ENCODE measurements around the gene ZNF232.
"Not testable (repeated sequence)": the region's sequence is repeated elsewhere in the genome, so short reads cannot be mapped to it uniquely, and the experiment has no call there.

The ZNF232 gene

DNA sequence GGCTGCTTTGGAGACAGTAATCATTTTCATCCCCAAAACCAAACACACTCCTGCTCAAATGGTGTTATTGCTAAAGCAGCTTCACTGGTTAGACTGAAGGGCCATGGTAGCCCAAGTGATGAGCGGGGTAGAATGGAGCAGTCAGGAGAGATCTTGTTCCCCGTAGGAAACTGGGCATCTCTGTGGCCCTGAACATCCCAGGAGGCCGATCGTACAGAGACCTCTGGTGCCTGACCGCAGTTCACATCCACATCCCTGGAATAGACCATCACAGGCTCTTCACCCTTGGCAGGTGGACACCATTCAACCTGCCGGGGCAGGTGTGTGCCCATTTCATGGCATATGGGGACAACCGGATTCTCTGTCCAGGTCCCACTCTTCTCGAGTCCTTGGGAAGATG is 18.1 kb upstream of the ZNF232 start:
- DNase-seq (ENCODE audit: low read depth), result not testable (repeated sequence)

DNA sequence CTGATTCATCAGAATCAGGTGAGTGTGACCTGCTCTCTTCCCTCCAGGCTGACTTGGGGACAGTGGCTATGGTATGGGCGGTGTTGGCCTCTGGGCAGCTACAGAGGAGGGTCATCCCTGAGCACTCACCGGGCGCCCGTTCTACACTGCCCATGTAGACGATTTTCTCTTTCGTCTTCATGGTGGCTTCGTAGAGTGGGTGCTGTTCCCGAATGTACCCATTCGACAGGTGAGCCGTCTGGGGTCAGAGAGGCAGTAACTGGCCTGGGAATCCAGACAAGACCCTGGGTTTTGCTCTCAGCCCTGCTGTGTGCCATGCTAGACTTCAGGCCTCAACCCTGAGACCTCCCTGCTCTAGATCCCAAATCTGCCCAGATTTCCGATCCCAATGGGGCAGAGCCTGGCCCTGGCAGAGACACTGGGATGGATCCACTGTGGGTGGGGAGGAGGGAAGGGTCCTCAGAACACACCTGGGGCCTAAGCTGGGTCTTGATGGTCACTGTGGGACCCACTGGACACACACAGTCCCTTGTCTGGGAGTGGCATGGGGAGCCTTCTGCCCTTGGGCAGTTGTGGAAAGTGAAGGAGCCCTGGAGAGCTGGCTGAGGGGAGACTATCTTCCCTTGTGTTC is 17.3 kb upstream of the ZNF232 start:
- no peak for DNase-seq (ENCODE audit: low read depth)

DNA sequence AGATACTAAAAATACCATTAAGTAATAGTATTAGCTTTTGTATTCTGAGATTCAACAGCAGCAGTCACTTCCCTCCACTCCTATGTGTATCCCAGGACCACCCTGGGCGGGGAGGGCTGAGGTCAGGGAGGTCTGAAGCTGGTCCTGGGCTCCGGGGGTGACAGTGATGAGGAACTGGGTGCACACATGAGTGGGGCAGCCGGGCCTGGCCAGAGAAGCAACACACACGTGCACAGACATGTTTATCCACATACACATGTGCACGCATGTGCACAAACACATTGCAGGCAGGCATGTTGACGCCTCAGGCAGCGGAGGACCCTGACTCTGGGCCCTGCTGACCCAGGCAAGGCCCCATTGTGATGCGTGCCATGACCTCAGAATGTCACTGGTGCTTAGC is 16.7 kb upstream of the ZNF232 start:
- not testable (repeated sequence) for DNase-seq (ENCODE audit: low read depth)

DNA sequence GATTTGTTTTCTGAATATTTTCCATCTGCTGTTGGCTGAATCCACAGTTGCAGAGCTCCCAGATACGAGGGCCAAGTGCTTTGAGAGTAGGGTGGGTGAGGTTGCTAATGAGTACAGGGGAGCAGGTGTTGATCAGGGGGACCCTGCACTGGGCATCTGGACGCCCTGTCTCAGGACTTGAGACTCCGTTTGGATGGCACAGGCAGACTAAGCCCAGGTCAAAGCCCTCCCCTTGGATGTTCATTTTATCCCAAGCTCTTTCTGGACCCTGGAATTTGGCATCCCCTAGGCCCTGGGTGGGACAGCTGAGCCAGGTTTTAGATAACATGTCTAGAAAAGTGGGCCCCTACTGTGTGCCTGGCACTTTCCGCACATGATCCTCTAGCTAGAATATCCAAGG is 16.2 kb upstream of the ZNF232 start:
- no peak for DNase-seq (ENCODE audit: low read depth)

DNA sequence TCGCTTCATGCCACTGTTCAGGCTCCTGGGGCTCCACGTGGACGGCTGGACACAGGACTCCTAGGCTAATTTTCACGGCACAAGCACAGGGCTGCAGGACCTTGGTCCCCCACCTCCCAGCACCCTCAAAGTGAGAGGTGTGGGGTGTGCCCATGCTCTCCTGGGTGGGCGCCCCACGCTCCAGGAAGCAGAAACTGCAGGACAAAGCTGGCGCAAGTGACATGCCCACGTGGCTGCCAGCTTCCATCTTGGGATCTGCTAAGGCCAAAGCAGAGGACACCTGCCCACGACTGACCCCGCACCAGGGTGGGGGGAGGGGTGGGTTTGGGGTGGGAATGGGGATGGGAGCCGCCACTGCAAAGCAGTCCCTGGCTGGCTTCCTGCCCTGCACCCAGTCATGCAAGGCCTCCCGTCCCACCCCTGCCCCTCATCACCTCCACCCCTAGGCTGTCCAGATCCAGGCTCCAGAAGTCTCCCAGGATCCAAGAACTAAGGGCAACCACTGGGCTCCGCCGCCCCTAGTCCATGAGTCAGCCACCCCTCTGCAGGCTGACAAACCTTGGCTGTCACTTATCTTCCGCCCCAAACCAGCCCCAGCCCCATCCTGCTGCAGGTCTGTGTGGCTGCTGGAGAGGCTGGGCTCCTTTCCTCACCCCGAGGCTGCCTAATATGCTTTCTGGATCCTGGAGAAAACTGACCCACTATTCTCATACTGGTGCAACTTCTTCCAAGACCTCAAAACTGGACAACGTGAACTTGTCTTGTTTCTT is 15.2 kb upstream of the ZNF232 start:
- no peak for DNase-seq (ENCODE audit: low read depth)

DNA sequence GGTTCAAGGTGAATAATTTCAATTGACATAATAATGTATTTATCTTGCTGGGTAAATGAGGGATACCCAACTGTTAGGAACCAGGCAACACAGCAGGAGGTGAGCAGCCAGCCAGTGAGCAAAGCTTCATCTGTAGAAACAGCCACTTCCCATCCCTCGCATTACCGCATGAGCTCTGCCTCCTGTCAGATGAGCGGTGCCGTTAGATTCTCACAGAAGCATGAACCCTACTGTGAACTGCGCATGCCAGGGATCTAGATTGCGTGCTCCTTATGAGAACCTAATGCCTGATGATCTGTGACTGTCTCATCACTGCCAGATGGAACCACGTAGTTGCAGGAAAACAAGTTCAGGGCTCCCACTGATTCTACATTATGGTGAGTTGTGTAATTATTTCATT is 13.2 kb upstream of the ZNF232 start:
- DNase-seq (ENCODE audit: low read depth), result not testable (repeated sequence)

DNA sequence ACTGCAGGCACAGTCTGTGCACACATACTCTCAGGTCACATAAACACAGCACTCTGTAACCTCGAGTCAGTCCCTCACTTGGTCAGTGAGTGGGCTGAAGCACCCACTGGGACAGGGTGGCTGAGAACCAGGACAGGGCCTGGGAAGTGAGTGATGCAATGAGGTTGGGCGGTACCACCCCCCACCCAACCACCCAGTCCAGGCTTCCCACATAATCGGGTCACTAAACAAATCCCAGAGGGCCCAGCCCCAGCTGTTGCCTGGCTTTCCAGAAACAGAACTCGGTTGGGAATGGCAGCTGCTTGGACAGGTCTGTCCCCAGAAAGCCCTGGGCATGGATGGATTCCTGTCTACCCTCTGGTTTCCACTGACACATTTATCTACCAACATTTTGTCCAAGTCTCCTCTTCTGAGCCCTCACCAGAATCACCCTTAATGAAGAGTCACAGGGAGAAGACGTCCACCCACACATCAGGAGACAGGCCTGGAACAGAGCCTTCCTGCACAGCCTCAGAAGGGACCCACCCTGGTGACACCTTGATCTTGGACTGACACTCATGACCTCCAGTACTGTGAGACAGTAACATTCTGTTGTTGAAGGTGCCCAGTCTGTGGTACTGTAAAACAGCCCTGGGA is 12.6 kb upstream of the ZNF232 start:
- not testable (repeated sequence) for DNase-seq (ENCODE audit: low read depth)

DNA sequence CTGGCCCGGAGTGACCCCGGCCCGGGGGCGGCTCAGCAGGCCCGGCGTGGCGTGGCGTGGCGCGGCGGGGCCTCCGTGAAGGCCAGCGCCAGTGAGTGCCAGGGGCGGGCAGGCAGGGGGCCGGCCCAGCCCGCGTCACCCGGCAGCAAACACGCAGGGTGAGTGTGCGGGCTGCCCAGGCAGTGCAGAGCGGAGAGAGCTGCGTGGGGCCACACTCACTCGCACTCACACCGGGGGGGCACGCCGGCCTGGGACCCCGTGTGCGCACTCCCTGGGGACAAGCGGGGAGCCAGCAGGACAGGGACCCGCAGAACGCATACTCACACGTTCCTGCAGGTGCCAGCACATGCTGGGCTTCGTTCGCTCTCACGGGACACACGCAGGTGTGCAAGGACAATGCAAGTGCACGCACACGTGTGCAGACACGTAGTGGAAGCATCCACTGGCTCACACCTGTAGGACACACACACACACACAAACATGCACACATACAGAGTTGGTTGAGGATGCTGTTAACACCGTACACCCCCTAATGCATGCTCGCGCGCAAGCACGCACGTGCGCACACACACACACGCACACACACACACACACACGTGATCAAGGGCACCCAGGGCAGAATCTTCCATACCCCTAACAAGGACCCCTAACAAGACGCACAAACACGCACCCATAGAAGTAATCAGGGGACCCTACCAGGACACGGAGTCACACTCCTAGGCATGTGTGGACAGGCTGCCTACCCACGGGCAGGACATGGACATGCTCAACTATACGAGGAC is 11.9 kb upstream of the ZNF232 start:
- DNase-seq (ENCODE audit: low read depth), result no peak

DNA sequence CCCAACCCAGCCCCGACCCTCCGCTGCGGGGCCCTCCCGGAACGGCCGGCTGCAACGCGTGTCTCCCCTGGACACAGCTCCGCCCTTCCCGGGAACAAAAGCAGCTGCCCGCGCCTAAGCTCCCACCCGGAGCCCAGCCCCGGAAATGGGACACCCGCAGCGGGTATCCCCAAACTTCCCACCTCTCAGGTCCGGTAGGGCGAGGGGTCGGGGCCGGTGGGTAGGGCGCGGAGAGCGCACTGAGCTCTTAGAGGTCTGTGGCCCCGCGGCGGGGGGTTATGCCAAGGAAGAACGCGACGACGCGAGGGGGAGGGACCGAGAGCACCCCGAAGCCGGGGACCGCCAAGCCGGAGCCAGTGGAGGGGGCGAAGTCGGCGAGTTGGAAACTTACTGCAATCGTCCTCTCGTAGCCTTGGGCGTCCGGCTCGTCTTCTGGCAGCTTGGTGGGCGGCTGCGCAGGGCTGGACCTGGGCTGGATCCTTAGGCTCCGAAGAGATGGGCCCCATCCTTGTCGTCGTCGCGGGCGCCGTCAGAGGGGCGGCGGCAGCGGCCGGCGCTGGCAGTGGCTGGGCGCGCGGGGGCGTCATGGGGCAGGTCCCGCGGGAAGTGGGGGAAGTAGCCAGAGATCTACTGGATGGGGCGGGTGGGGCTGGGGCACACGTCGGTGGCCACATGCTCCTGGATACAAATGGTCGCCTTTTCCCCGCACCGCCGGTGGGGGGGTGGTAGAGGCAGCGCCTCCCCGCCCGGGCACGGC is 11.1 kb upstream of the ZNF232 start:
- no peak for DNase-seq (ENCODE audit: low read depth)

DNA sequence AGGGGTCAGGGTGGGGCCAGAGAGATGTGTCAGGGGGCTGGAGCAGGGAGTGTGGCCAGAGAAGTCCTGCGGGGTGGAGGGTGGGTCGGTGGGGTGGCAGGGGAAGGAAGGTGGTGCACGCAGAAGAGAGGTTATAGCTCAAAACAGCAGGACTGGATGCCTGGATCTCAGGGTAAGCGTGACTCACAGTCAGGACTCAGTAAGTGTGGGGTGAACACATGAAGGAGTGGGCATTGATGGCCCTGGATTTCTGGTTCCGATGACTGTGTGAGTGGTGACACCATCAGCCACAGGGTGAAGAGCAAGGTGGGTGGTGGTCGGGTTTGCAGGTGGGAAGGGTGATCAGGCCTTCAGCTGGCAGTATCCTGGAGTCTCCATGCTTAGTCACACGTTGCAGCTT is 10.4 kb upstream of the ZNF232 start:
- not testable (repeated sequence) for DNase-seq (ENCODE audit: low read depth)

DNA sequence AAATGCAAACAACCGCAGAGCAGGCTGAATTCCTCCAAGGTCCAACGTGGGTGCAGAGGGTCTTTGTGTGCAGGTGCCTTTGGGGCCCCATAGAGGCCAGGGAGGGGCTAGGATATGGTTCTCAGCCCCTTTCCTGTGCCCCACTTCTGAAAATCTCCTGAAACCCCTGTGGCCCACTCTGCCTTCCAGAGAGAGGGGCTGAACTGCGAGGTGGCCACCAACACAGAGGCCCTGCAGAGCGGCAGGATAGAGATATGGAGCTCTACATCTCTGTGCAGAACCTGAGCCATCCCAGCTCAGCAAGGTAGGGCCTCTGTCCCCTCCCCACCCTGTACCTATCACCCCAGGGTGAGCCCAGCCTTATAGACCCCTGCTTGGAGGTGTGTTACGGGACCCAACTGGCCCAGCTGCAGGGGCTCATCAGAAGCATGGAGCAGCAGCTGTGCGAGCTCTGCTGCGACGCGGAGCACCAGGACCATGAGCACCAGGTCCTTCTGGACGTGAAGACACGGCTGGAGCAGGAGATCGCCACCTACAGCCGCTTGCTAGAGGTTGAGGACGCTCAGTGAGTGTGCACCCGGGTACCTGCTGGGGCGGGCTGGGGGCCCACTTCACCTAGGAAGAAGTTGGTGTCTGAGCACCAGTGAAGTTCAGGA is 9.6 kb upstream of the ZNF232 start:
- no peak for DNase-seq (ENCODE audit: low read depth)

DNA sequence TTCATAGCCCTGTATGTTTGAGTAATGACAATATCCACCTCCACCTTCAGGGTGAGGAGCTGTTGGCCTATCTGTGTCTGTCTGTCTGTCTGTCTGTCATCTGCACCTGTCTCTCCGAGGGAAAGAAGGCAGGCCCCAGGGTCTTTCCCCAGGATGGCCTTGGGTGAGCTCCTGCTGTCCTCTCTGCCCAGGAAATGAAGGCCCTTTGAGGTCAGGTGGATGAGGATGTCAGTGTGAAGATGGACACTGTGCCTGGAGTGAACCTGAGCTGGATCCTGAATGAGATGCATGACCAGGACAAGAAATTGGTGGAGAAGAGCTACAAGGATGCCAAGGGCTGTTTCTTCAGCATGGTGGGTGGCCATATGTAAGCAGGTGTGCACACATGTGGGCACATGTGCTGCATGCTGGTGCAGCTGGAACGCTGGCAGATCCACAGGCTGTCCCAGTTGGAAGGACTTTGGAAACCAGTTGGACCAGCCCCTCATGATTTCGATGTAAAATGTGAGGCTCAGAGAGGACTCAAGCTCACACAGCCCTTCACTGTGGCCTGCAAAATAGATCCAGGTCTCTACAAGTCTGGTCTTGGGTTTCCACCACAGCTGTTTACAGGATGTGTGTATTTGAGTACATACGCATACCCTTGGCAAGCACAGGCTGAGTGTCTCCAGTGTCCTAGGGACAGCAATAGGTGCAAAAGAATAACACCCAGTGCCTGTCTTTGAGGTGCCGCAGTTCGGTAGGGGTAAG is 8.9 kb upstream of the ZNF232 start:
- not testable (repeated sequence) for DNase-seq (ENCODE audit: low read depth)

DNA sequence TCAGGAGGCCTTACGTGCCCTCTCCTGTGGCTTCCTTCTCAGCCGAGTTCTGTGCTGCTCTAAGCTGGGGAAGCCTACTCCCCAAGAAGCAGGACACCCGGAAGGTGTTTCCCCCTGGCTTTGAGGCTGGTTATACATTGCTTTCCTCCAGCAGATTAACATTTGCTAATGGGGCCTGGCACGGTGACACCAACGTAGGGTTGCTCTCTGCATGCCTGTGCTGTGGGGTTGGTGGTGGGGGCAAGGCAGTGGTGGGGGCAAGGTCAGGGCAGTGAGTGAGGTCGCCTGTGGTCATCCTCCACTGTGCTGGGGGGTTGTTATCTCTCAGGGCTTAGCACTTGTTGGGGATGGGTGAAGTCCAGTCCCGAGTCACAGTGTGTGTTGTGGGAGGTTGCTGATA is 8.4 kb upstream of the ZNF232 start:
- no peak for DNase-seq (ENCODE audit: low read depth)

DNA sequence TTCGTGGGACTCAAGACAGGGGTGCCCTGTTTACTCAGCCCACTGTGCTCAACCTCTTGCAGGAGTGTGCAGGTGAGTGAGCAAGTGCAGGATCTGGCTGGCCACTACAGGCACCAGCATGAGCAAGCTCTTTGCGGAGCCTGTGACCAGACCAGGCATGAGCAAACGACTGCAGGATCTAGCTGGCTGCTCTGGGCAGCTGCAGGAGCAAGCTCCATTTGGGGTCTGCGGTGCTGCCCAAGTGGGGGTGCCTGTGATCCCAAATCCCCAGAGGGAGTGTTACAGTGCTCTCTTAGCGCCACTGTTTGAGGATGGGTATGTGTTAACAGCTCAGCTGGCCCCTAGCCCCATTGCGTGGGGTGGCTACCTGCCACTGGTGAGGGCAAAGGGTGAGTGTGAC is 6.5 kb upstream of the ZNF232 start:
- no peak for DNase-seq (ENCODE audit: low read depth)

DNA sequence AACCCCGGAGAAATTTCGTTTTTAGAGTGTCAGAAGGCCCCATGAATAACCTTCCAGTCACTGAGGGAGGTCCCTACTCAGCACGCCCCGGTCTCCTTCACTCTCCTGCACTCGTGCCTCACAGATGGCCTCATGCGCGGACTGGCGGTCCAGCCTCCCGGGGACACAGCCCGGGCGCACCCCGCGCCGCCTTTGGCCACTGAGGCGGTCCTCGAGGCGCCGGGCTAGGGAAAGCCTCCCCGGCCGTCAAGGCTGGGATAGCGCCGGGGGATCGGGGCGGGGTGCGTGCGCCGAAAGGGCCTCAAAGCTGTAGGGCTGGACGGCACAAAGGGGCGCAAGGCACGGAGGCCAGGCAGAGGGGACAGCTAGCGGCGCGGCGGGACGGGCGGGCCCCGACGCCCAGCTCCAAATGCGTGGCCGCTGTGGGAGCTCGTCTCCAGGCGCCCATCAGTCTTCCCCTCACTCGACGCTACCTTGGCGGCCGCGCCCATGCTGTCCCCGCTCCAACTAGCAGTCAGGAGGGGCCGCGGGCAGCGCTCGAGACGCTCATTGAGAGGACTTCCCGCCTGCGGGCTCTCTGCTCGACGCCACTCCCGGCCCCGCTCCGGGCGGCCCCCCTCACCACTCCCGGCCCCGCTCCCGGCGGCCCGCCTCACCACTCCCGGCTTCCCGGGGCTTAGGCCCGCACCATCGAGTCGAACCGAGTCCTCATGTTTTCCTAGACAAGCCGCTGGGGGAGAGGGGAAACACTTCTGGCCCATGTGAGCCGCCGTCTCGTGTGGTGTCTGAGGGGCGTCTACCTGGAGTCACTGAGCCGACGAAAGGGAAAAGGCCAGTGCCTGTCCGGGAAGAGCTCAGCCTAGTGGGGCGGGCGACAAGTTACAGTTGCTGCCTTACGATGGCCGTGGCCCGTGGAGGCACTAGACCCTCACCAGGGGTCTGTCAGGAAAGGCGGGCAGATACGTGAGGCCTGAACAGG is 4.3 kb upstream of the ZNF232 start, which contains the start of gene USP6:
Gene USP6, plus strand, starts transcription at position 360 of the 979 bp plus-strand sequence. CDS start 14,336 bp downstream, outside the sequence.
- no peak for DNase-seq (ENCODE audit: low read depth)

DNA sequence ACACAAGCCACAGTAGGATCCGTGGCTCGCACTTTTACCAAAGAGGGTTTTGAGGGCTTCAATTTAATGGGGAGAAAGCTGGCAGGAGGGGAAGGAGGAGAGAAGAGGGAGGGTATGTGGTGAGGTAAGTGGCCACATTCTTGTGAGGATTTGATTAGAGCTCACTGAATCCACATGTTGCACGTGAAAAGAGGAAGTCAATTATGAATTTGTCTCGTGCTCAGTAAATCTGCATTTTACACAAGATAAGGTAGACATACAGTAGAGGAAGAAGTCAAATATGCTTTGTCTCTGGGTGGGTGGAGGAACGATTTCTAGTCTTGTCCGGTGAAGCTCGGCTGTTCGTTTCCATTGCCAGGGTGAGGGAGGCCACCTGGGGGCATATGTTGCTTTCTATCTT is 862 bp downstream of the ZNF232 start:
- no peak for DNase-seq (ENCODE audit: low read depth)

DNA sequence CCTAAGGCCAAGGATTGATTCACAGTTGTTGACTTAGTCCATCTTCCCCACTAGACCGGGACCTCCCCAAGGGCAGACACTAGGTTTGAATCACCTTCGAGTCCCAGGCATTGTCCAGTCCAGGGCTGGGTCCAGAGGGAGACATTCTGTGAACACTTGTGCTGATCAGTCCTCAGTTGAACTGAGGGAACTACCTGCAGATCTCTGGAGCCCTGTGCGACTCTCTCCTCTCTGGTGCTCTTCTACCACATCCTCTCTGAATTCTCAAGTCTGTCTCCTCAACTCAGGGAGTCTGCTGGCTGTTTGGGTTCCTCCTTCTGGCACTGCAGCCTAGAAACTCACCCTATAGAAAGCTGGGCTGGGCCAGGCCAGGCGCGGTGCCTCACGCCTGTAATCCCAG is 10.8 kb downstream of the ZNF232 start:
- no peak for DNase-seq (ENCODE audit: low read depth)

DNA sequence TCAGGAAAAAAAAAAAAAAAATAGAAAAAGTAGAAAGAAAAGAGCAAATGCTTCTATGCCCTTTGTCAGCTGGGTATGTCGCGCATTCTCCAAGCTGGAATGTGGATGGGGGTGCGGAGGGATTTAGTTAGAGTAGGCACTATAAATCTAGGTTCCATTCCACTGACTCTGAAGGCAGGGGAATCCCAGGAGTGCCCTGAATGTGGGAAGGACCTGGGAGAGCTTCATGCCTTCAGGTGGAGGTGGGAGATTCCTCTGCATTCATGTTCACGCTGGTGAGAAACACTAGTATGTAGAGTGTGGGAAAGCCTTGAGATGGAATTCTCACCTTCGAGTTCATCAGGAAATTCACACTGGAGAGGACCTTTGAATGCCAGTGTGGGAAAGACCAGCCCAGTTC is 12.4 kb downstream of the ZNF232 start:
- DNase-seq (ENCODE audit: low read depth), result no peak
